Stimulated activated naive CD4-positive, alpha-beta T cell (primary cell): ENCODE measurements around the gene SPTBN5.

ENCODE experiments used
- DNase-seq, 6 experiments: peaks; one replicate each; lab custom pipeline; 2025; lab: John Stamatoyannopoulos, UW

Gene SPTBN5

GRCh38 chr15:41804916-41805666 is 88.8 kb downstream of the SPTBN5 start:
- no peak for DNase-seq

GRCh38 chr15:41804361-41804760 is 89.5 kb downstream of the SPTBN5 start:
- DNase-seq, result no peak

- DNase-seq, result no peak
These were observed 91.9 kb downstream of the SPTBN5 start for GRCh38 chr15:41801850-41802455.

GRCh38 chr15:41801185-41801584 is 92.7 kb downstream of the SPTBN5 start:
- DNase-seq, result no peak

- no peak for DNase-seq
These were observed 94.4 kb downstream of the SPTBN5 start for GRCh38 chr15:41799488-41799805.

GRCh38 chr15:41798607-41799487 is 95.0 kb downstream of the SPTBN5 start:
- no peak for DNase-seq
